ENCODE results near the gene PDZK1IP1.
A peak's percentile ranks its signal among the peaks of the same experiment; 100 is the strongest.
"Not testable (repeated sequence)": the region's sequence is repeated elsewhere in the genome, so short reads cannot be mapped to it uniquely, and the experiment has no call there.

PDZK1IP1 gene

DNA sequence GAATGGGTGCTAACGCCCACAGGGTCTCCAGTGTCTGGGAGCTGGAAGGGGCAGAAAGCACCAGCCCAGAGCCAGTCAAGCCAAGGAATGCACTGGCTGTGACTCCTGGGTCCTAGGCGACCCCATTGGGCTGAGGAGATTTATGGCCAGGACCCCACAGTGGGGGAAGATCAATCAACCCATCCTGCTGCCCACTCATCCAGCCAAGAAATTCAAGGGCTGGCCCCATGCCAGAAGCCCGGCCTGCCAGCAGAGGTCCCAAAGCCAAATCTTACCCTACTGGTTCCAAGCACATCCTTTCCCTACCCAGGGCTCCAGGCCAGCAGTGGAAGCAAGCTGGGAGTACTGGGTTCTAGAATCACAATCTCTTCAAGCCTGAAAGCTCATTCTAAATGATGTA lies 6.8 kb upstream of the PDZK1IP1 start:
- DNase-seq (ENCODE audit: low read depth in 3 of 3): no peak

DNA sequence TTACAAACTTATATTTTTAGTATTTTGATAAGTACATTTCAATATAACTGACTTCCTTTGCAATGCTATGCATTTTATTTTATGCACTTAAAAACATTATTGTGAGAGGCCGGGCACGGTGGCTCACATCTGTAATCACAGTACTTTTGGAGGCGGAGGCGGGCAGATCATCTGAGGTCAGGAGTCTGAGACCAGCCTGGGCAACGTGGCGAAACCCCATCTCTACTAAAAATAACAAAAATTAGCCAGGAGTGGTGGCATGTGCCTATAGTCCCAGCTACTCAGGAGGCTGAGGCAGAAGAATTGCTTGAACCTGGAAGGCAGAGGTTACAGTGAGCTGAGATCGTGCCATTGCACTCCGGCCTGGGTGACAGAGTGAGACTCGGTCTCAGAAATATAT lies 6.1 kb upstream of the PDZK1IP1 start:
- DNase-seq (ENCODE audit: low read depth in 3 of 3): not testable (repeated sequence)

GRCh38 chr1:47194311-47194710 lies 4.5 kb upstream of the PDZK1IP1 start:
- no peak for DNase-seq (ENCODE audit: low read depth in 3 of 3)

DNA sequence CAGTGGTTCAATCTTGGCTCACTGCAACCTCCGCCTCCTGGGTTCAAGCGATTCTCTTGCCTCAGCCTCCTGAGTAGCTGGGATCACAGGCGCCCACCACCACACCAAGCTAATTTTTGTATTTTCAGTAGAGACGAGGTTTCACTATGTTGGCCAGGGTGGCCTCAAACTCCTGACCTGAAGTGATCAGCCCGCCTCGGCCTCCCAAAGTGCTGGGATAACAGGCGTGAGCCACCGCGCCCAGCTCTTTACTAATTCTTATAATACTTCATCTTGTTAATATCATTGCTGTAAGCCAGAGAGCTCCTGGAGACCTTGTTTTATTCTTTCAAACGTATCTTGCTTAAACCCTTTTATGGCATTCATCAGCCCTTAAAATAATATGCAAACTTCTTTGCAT lies 3.7 kb upstream of the PDZK1IP1 start:
- not testable (repeated sequence) for DNase-seq (ENCODE audit: low read depth in 3 of 3)

DNA sequence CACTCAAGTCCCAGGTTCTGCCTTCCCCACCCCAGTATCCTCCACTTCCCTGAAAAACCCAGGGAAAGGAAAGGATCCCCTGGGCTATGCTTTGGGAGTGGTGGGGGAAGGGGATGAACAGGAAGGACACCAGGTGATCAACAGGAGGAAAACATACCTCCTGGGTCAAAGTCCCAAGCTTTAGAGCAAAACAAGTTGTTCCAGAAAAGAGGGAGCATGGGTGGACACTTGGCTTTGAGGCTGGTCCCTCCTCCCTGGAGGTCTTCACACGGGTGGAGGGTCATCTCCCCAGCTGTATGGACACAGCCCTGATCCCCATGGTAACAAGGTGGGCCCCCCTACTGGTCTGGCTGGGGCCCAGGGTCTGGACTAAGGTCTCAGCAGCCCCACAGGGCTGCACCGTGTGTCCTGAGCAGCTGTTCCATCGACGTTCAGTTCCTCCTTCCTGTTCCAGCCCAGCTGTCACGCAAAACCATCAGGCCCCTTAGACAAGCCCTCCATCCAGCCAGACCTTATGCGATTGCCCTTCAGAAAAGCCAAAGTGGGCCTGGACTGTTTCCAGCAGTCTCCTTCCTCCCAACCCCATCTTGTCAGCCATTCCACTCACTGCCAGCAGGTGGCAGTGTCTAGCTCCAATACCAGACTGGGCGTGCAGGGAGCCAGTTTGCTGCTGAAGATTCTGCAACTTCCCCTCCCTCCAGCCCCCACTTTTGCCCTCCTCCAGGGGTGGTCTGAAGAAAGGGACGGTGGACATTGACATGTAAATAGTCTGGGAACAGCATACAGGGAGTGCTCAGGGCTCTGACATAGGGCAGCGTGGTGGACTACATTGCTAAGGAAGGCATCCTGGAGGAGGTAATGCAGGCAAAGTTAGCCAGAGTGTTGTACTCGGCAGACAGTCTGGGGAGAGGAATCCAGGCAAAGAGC lies 2.9 kb upstream of the PDZK1IP1 start:
- DNase-seq (ENCODE audit: low read depth in 3 of 3): peak; percentile 37 to 53 (median 42)

DNA sequence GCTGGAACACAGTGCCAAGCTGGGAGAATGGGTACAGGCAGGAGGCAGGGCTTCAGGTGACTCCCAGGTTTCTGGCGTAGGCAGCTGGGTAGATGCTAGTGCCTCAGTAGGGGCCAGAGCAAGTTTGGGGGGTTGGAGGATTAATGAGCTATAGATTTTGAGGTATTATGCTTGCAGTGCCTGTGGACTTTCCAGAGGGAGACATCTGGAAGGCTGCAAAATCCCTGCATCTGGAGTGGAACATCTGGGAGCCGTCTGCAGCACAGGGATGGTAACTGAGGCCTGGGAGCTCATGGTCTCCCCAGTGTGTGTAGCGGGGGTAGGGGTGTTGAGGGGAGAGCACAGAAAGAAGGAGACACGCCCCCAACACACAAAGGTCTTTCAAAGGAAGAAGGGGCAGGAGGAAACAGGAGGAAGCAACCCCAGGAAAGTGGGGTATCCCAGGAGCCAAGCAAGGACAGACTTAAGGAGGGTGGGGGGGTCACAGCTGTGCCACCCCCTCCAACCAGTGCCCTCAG lies 2.2 kb upstream of the PDZK1IP1 start:
- no peak for DNase-seq (ENCODE audit: low read depth in 3 of 3)

- no peak for DNase-seq (ENCODE audit: low read depth in 3 of 3)
Measured at GRCh38 chr1:47190857-47191256, 1.0 kb upstream of the PDZK1IP1 start.

GRCh38 chr1:47190509-47190855 lies 646 bp upstream of the PDZK1IP1 start:
- no peak for DNase-seq (ENCODE audit: low read depth in 3 of 3)

GRCh38 chr1:47188791-47189785 lies 748 bp downstream of the PDZK1IP1 start:
- no peak for DNase-seq (ENCODE audit: low read depth in 3 of 3)

DNA sequence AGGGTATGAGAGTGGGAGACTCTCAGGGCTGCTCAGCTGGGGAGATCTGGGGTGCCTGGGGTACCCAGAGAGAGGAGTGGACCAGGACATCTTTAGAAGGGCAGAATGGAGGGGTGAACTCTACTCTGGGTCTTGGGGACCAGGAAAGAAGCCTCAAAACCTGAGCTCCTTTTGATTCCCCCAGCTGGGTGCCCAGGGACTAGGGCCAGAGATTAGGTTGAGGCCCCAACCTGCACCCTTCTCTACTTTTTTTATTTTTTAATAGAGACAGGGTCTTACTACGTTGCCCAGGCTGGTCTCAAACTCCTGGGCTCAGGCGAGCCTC lies 1.9 kb downstream of the PDZK1IP1 start:
- no peak for DNase-seq (ENCODE audit: low read depth in 3 of 3)

DNA sequence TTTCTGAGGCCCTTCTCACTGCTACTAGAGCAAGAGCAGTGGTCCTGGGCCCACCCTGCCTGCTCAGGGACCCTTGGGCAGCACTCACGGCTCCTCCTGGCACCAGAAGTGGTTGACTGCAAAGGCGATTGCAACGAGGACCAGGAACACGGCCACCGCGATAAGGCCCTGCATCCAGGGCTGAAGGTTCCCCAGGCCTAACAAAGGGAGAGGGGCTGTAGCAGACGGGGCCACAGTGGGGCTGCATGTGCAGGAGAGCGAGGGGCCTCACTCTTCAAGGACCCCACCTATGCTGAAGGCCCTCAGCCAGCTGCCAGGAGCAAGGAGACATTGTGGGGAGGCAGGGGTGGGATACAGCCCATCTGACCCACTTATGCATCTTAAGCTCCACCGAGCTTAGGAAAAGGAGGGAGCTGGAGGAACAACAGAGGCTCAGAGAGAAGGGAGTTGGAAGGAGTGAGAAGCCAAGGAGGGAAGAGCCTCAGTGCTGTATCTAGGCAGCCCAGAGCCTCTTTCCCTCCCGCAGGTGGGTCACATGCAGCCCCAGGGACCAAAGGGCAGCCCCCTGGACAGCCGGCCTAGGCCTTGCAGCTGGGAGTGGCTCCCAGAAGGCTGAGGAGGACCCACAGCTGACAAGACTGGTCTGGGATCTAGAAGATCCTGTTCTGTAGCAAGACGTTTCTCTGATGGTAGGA lies 2.5 kb downstream of the PDZK1IP1 start:
- no peak for DNase-seq (ENCODE audit: low read depth in 3 of 3)

GRCh38 chr1:47186267-47187185 lies 3.3 kb downstream of the PDZK1IP1 start:
- no peak for DNase-seq (ENCODE audit: low read depth in 3 of 3)

DNA sequence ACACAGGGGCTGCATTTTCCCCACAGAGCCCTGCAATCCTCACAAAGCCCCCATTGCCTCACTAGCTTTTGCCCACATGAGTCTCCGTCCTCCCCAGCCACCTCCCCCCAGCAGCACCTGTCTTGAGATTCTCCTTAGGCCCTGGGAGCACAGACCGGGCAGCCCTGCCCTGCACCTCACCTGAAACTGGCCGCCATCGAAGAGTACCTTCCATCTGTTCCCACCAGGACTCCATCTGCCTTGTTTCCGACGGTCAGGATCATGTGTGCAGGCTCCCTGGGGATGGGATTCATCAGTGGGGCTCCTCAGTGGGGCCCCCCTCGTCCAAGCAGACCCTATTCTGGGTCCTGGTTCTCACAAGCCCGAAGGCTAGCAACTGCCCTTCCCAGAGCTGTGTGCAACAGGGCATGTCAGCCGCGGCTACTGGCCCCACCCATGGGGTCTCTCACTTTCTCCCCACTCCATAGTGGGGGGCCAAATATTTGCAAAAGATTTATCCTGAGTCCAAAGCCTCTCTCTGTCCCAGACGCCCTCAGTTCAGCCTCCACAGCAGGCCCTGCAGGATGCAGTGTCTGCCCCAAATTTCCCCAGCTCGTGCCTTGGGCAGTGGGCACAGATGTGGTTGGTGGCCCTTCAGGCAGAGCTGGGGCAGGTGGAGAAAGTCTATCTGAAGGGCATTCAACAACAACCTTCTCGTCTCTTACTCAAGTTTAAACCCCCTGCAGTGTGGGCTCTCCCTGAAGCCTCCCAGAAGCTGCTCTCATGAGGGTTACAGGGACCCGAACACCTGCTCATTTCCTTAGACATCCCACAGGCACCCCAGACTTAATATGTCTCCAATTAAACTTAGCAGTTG lies 4.8 kb downstream of the PDZK1IP1 start:
- DNase-seq (ENCODE audit: low read depth in 3 of 3): no peak

DNA sequence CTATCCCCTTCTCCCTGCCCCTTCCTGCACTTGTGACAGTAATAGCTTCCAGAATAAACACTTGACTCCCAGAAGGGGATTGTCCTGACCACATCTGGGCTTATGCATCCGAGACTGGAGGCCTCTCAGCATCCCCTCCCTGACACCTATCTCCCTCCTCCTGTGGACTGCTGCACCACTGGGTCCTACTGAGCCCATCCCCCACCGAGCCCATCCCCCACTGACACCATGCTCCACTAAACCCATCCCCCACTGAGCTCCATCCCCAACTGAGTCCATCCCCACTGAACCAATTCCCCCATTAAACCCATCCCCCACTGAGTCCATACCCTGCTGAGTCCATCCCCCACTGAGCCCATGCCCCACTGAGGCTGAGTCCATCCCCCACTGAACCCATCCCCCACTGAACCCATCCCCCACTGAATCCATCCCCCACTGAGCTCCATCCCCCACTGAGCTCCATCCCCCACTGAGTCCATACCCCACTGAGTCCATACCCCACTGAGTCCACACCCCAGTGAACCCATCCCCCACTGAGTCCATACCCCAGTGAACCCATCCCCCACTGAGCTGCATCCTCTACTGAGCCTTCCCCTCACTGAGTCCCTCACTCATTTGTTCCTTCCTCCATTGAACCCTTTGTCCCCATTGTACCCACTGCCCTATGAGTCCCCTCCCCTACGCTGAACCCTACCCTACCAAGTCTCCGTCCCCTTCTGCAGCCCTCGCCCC lies 5.6 kb downstream of the PDZK1IP1 start:
- no peak for DNase-seq (ENCODE audit: low read depth in 3 of 3)

DNA sequence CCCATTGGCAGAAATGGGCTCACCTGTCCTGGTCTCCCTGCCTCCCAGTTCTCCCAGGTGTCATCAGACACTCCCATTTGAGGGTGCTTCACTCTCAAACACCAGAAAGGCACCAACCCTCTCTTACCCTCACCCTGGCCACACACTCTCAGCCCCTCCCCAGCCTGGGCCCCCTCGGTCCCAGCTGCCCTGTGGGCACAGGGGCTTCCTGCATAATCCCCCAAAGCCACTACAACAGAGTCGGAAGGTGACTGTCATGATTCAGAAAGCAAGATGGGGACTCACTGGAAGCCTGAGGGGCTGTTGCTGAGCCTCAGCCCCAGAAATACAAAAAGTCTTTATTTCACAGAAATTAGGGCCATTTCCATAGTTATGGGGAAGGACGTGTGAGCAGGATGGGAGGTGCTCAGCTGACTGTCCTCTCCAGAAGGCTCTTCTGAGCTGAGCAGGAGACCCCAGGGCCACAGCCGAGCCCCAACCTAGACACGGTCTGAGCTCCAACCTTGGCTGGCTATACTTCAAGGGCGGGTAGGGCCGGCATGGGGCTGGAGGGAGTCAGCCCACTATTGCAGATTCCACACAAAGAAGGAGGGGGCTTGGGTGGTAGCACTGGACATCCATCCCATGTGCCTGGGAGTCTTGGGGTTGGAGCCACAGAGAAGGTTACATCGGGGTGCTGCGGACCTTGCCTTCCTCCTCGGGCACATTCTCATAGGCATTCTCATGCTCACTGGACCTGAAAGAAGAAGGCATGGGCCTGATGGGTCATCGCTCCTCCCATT lies 6.3 kb downstream of the PDZK1IP1 start:
- no peak for DNase-seq (ENCODE audit: low read depth in 3 of 3)

DNA sequence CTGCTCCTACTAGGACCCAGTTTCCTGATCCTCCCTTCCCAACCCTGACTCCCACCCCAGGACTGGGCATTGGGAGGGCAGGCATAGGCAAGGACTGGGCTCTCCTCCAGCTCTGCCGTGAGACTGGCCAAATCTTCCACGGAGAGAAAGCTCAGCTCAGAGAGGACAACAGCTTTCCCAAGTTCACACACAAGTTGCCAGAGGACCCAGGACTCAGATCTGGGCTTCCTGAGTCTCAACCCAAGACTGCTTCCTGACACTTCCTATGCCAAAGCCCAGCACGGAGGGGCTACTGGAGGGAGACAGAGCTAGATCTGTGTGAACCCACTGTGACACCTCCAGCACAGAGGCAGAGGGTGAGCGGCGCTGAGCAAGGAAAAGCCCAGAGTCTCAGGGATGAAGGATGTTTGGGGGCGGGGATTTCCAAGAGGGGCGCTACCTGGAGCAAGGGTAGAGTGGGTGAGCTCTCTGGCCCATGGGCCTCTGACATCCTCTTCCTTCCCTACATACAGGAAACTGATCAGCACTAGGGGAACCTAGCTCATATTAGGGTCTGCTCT lies 7.1 kb downstream of the PDZK1IP1 start:
- DNase-seq (ENCODE audit: low read depth in 3 of 3): no peak

- no peak for DNase-seq (ENCODE audit: low read depth in 3 of 3)
Measured at GRCh38 chr1:47181955-47182675, 7.7 kb downstream of the PDZK1IP1 start.
